HepG2 (cell line): Measurements from ENCODE around the gene IL21R. TPM values are rescaled to one million over a fixed set of nuclear protein-coding genes. Genes with fewer than 3 reads are reported as not detected.

Experiments
- ATAC-seq: fragments of 200-7000 bp; cut with Tn5 transposase; 3 replicates; pipeline ENCODE4 v1.9.1; 2020; ENCODE audit warnings: mild to moderate bottlenecking, moderate library complexity
- BruUV-seq: library from RNA; stranded (reverse); fragments of 400-500 nt; replicated peaks from 2 replicates; lab custom pipeline; 2021; lab: Mats Ljungman, UMichigan
- CTCF ChIA-PET: fragments of 300-600 bp; formaldehyde crosslinking; extraction: SDS; loops from one replicate; lab custom pipeline; 2021; ENCODE audit warnings: low total read pairs, inconsistent platforms, low intra/inter-chr PET ratio; lab: Yijun Ruan, JAX
- POLR2A ChIA-PET: fragments of 350-600 bp; sonication (Branson Sonifier 250); formaldehyde crosslinking; loops from one replicate; lab custom pipeline; 2020; ENCODE audit warnings: antibody characterized with exemption, inconsistent platforms; lab: Yijun Ruan, JAX
- DNase-seq: peaks from one replicate; pipeline ENCODE4 v3.0.0-alpha.2; 2015; ENCODE audit warnings: low spot score
- FAIRE-seq: peaks from 3 replicates; lab custom pipeline; 2011; peaks lifted over from hg19 to GRCh38; lab: Jason Lieb, UNC
- H2AFZ ChIP-seq: one replicate; pipeline ENCODE4 v1.6.1; 2011; ENCODE audit warnings: low read length, inconsistent platforms
- H3K27ac ChIP-seq: fragments of 300-600 bp; 3 replicates; pipeline ENCODE4 v1.8.0; 2011; ENCODE audit warnings: mixed run types, mild to moderate bottlenecking, mixed read lengths, low read length, inconsistent platforms; ENCODE audit not compliant: insufficient read depth; ENCODE audit errors: extremely low read length
- H3K27me3 ChIP-seq, 2 experiments: fragments of 200-600 bp in 1 of 2; 2 replicates in 1 of 2; 3 replicates in 1 of 2; pipeline versions ENCODE4 v1.6.0 to v1.8.0; 2011; ENCODE audit warnings: low read length in 2 of 2, mild to moderate bottlenecking in 2 of 2, moderate library complexity in 2 of 2, inconsistent platforms in 1 of 2; ENCODE audit not compliant: insufficient read depth in 2 of 2, control insufficient read depth in 1 of 2
- H3K36me3 ChIP-seq, 2 experiments: fragments of 200-600 bp in 1 of 2; replicated peaks in 1 of 2; 2 replicates in 1 of 2; 3 replicates in 1 of 2; pipeline versions ENCODE4 v1.5.1 to v1.8.0; 2011; ENCODE audit warnings: low read length in 2 of 2, inconsistent platforms in 1 of 2; ENCODE audit not compliant: insufficient read depth in 2 of 2, control insufficient read depth in 1 of 2
- H3K4me1 ChIP-seq: 2 replicates; pipeline ENCODE4 v1.5.1; 2012; ENCODE audit warnings: low read length, inconsistent platforms; ENCODE audit not compliant: insufficient read depth
- H3K4me2 ChIP-seq: 2 replicates; pipeline ENCODE4 v1.6.0; 2011; ENCODE audit warnings: low read depth, low read length, inconsistent platforms
- H3K4me3 ChIP-seq, 3 experiments: fragments of 200-600 bp in 1 of 3; sonication (generic), shearing (Covaris generic) in 1 of 3; replicated peaks in 1 of 3; 2 replicates each; pipeline ENCODE4 v1.5.1; 2011 to 2016; ENCODE audit warnings: low read length in 3 of 3, inconsistent platforms in 2 of 3, low read depth in 2 of 3, mild to moderate bottlenecking in 2 of 3, control low read depth in 1 of 3, mixed read lengths in 1 of 3; ENCODE audit not compliant: insufficient read depth in 1 of 3
- H3K79me2 ChIP-seq: one replicate; pipeline ENCODE4 v1.6.1; 2011; ENCODE audit warnings: low read length, inconsistent platforms; ENCODE audit not compliant: insufficient read depth
- H3K9ac ChIP-seq: 2 replicates; pipeline ENCODE4 v1.6.0; 2011; ENCODE audit warnings: mild to moderate bottlenecking, low read depth, low read length, inconsistent platforms; ENCODE audit not compliant: insufficient read depth
- H3K9me3 ChIP-seq: 2 replicates; pipeline ENCODE4 v1.5.1; 2012; ENCODE audit warnings: mild to moderate bottlenecking, low read length
- H4K20me1 ChIP-seq: 2 replicates; pipeline ENCODE4 v1.6.0; 2011; ENCODE audit warnings: inconsistent platforms, mild to moderate bottlenecking, low read length, moderate library complexity; ENCODE audit not compliant: insufficient read depth
- BRD4 ChIP-seq: sonication (generic); formaldehyde crosslinking; IDR thresholded peaks from 2 replicates; pipeline ENCODE4 v1.4.0; 2020; ENCODE audit warnings: missing genetic modification reagents
- NCOA2 ChIP-seq: sonication (generic); formaldehyde crosslinking; IDR thresholded peaks from 2 replicates; pipeline ENCODE4 v1.8.0; 2022; ENCODE audit warnings: inconsistent platforms
- NFKBIZ ChIP-seq: IDR thresholded peaks from 2 replicates; pipeline ENCODE4 v1.6.1; 2018; ENCODE audit warnings: missing genetic modification reagents, missing compliant biosample characterization
- TEAD3 ChIP-seq: optimal IDR thresholded peaks from 2 replicates; pipeline ENCODE3; 2016; ENCODE audit warnings: borderline replicate concordance
- ZNF160 ChIP-seq: sonication (generic); formaldehyde crosslinking; IDR thresholded peaks from 2 replicates; pipeline ENCODE4 v1.8.0; 2022; ENCODE audit warnings: mild to moderate bottlenecking, inconsistent platforms, missing genetic modification reagents
- ZNF24 ChIP-seq: fragments of 450-650 bp; IDR thresholded peaks from 2 replicates; pipeline ENCODE4 v1.6.1; 2017; ENCODE audit warnings: antibody characterized with exemption, mild to moderate bottlenecking
- WGBS: methylation state at CpG from one replicate; pipeline ENCODE4 v1.1.6; 2017; ENCODE audit warnings: low lambda C conversion rate; 5-methylcytosine and 5-hydroxymethylcytosine counted together
- in situ Hi-C: cut with HindIII; loops from 2 replicates; pipeline ENCODE4 v1.10.0; 2017; ENCODE audit warnings: low pct_unique_long_range_greater_than_20kb; ENCODE audit not compliant: extremely low pct_ligation_motif_present
- intact Hi-C: fragments of 100-400 bp; cut with micrococcal nuclease; formaldehyde crosslinking; loops from one replicate; pipeline ENCODE4 v1.10.0; 2022; ENCODE audit not compliant: unreplicated experiment
- polyA plus RNA-seq, 8 experiments: library from polyadenylated mRNA; depleted of rRNA in 3 of 8; stranded (reverse) in 7 of 8; unstranded in 1 of 8; fragments of >200 nt; fragmentation: Illumina TruSeq in 4 of 8; extraction: Trizol in 4 of 8; gene quantifications; 2 replicates each; pipeline versions ENCODE4 v1.2.1 to v1.2.3, GENCODE V29; 2011 to 2016; ENCODE audit warnings: low read depth in 4 of 8, missing spikeins in 1 of 8, mixed read lengths in 1 of 8; ENCODE audit not compliant: insufficient read depth in 1 of 8
- total RNA-seq, 5 experiments: library from RNA; depleted of rRNA; stranded (reverse); fragments of >200 nt; fragmentation: Illumina TruSeq; extraction: Trizol; gene quantifications; 2 replicates each; pipeline ENCODE4 v1.2.3, GENCODE V29; 2016; ENCODE audit warnings: low read depth in 1 of 5
- TF ChIP-seq, protein P1 (sequence below): sonication (generic); formaldehyde crosslinking; IDR thresholded peaks from 2 replicates; pipeline ENCODE4 v1.5.0; 2020; ENCODE audit warnings: mild to moderate bottlenecking, low read depth, missing genetic modification reagents, borderline replicate concordance
- TF ChIP-seq, protein P2 (sequence below): sonication (generic); formaldehyde crosslinking; IDR thresholded peaks from 2 replicates; pipeline ENCODE4 v1.5.0; 2020; ENCODE audit warnings: mild to moderate bottlenecking, missing genetic modification reagents, borderline replicate concordance
- TF ChIP-seq, protein P3 (sequence below): sonication (generic); formaldehyde crosslinking; IDR thresholded peaks from 2 replicates; pipeline ENCODE4 v1.4.0; 2020; ENCODE audit warnings: missing genetic modification reagents
- TF ChIP-seq, protein P4 (sequence below): sonication (generic); formaldehyde crosslinking; conservative IDR thresholded peaks from 2 replicates; pipeline ENCODE4 v1.4.0; 2020; ENCODE audit warnings: missing genetic modification reagents

Gene IL21R
- total and polyA plus RNA-seq, 2 of the 13 experiments (the other 11 are each of a cell fraction or from before 2014, with no cell fraction given), result 0.49 to 0.64 TPM

DNA sequence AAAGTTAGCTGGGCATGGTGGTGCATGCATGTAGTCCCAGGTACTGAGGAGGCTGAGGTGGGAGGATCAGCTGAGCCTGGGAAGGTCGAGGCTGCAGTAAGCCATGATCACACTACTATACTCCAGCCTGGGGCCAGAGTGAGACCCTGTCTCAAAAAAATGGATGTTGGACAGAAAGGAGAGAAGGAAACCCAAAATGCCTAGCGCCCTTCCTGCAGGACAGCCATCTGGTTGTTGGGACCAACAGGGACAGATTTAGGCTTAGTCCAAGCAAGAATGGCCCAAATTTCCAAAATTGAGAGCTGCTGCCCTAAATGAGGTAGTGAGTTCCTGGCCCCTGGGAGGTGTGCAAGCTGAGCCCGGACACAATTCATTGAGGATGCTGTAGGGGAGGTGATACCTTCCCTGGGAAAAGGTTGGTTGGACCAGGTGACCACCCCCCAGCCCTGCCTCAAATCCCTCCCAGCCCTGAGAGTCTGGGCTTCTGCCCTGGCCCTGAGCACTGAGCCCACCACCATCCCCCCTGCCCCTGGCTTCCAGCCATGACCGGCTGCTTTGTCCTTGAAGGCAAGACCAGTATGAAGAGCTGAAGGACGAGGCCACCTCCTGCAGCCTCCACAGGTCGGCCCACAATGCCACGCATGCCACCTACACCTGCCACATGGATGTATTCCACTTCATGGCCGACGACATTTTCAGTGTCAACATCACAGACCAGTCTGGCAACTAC, 35.1 kb downstream of the IL21R start:
- TF ChIP-seq ZNF160, result no peak
- TF ChIP-seq, protein P1, sequence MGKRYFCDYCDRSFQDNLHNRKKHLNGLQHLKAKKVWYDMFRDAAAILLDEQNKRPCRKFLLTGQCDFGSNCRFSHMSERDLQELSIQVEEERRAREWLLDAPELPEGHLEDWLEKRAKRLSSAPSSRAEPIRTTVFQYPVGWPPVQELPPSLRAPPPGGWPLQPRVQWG (CRISPR knock-in tag), result no peak
- TF ChIP-seq ZNF24, result no peak
- TF ChIP-seq, protein P2, sequence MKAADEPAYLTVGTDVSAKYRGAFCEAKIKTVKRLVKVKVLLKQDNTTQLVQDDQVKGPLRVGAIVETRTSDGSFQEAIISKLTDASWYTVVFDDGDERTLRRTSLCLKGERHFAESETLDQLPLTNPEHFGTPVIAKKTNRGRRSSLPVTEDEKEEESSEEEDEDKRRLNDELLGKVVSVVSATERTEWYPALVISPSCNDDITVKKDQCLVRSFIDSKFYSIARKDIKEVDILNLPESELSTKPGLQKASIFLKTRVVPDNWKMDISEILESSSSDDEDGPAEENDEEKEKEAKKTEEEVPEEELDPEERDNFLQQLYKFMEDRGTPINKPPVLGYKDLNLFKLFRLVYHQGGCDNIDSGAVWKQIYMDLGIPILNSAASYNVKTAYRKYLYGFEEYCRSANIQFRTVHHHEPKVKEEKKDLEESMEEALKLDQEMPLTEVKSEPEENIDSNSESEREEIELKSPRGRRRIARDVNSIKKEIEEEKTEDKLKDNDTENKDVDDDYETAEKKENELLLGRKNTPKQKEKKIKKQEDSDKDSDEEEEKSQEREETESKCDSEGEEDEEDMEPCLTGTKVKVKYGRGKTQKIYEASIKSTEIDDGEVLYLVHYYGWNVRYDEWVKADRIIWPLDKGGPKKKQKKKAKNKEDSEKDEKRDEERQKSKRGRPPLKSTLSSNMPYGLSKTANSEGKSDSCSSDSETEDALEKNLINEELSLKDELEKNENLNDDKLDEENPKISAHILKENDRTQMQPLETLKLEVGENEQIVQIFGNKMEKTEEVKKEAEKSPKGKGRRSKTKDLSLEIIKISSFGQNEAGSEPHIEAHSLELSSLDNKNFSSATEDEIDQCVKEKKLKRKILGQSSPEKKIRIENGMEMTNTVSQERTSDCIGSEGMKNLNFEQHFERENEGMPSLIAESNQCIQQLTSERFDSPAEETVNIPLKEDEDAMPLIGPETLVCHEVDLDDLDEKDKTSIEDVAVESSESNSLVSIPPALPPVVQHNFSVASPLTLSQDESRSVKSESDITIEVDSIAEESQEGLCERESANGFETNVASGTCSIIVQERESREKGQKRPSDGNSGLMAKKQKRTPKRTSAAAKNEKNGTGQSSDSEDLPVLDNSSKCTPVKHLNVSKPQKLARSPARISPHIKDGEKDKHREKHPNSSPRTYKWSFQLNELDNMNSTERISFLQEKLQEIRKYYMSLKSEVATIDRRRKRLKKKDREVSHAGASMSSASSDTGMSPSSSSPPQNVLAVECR, result no peak
- no peak for TF ChIP-seq TEAD3 (CRISPR knock-in tag)
- no peak for TF ChIP-seq NFKBIZ (CRISPR knock-in tag)
- TF ChIP-seq, protein P3, sequence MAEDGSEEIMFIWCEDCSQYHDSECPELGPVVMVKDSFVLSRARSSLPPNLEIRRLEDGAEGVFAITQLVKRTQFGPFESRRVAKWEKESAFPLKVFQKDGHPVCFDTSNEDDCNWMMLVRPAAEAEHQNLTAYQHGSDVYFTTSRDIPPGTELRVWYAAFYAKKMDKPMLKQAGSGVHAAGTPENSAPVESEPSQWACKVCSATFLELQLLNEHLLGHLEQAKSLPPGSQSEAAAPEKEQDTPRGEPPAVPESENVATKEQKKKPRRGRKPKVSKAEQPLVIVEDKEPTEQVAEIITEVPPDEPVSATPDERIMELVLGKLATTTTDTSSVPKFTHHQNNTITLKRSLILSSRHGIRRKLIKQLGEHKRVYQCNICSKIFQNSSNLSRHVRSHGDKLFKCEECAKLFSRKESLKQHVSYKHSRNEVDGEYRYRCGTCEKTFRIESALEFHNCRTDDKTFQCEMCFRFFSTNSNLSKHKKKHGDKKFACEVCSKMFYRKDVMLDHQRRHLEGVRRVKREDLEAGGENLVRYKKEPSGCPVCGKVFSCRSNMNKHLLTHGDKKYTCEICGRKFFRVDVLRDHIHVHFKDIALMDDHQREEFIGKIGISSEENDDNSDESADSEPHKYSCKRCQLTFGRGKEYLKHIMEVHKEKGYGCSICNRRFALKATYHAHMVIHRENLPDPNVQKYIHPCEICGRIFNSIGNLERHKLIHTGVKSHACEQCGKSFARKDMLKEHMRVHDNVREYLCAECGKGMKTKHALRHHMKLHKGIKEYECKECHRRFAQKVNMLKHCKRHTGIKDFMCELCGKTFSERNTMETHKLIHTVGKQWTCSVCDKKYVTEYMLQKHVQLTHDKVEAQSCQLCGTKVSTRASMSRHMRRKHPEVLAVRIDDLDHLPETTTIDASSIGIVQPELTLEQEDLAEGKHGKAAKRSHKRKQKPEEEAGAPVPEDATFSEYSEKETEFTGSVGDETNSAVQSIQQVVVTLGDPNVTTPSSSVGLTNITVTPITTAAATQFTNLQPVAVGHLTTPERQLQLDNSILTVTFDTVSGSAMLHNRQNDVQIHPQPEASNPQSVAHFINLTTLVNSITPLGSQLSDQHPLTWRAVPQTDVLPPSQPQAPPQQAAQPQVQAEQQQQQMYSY (CRISPR knock-in tag), result no peak
- no peak for TF ChIP-seq BRD4 (CRISPR knock-in tag)
- TF ChIP-seq, protein P4, sequence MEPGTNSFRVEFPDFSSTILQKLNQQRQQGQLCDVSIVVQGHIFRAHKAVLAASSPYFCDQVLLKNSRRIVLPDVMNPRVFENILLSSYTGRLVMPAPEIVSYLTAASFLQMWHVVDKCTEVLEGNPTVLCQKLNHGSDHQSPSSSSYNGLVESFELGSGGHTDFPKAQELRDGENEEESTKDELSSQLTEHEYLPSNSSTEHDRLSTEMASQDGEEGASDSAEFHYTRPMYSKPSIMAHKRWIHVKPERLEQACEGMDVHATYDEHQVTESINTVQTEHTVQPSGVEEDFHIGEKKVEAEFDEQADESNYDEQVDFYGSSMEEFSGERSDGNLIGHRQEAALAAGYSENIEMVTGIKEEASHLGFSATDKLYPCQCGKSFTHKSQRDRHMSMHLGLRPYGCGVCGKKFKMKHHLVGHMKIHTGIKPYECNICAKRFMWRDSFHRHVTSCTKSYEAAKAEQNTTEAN, result no peak
- TF ChIP-seq NCOA2 (CRISPR knock-in tag), result no peak
- TF ChIP-seq, all 625 proteins: peak for 0
- in situ Hi-C loops (no loop called here), intact Hi-C loops (no loop called here)
- no peaks in the 10 kb centered on the region for H3K9me3 ChIP-seq
- FAIRE-seq (no peak), DNase-seq (no peak), ATAC-seq (no peak)
- H2AFZ ChIP-seq, result no peak overlapping the region
- CTCF ChIA-PET, result no interaction called here
- H3K4me2 ChIP-seq, result no peak overlapping the region
- no TSS peak for BruUV-seq
- H3K79me2 ChIP-seq, result no peaks in the 10 kb centered on the region
- no peak overlapping the region for H3K27ac ChIP-seq
- no peaks in the 10 kb centered on the region for H3K36me3 ChIP-seq
- H3K4me1 ChIP-seq, result no peaks in the 10 kb centered on the region
- WGBS, result 49% methylated on average over 7 of the region's 9 CpGs
- no peak overlapping the region for H3K9ac ChIP-seq
- H3K27me3 ChIP-seq, result no peaks in the 10 kb centered on the region; a peak in 2 of 5 replicates
- no peaks in the 10 kb centered on the region for H4K20me1 ChIP-seq
- POLR2A ChIA-PET, result no interaction called here
- no peak overlapping the region for H3K4me3 ChIP-seq
